Right lobe of liver (tissue), 6 donors: Measurements from ENCODE around the gene HS3ST3B1. TPM values are rescaled to one million over a fixed set of nuclear protein-coding genes. Genes with fewer than 3 reads are reported as not detected.

Source experiments
- ATAC-seq, 4 donors: fragments of 200-7000 bp; cut with Tn5 transposase; one replicate each; pipeline ENCODE4 v1.9.1; 2020; ENCODE audit warnings: mild to moderate bottlenecking in 4 of 4, moderate library complexity in 4 of 4
- DNase-seq, 3 donors: peaks; one replicate each; pipeline ENCODE4 v3.0.0-alpha.2; 2020
- H3K27ac ChIP-seq, 3 donors: fragments of 200-600 bp; one replicate each; pipeline ENCODE4 v1.8.0; 2022
- H3K27me3 ChIP-seq, 2 donors: fragments of 200-600 bp; one replicate each; pipeline ENCODE4 v1.8.0; 2022
- H3K36me3 ChIP-seq, 4 donors: fragments of 200-600 bp; sonication (generic) in 1 of 4; one replicate each; pipeline versions ENCODE4 v1.5.1 to v1.8.0; 2017 to 2022; ENCODE audit warnings: control low read depth in 1 of 4
- H3K4me1 ChIP-seq, 4 donors: fragments of 200-600 bp; sonication (generic) in 1 of 4; one replicate each; pipeline versions ENCODE4 v1.5.1 to v1.8.0; 2017 to 2022; ENCODE audit warnings: control low read depth in 1 of 4
- H3K4me3 ChIP-seq, 3 donors: fragments of 200-600 bp; one replicate each; pipeline ENCODE4 v1.8.0; 2022
- H3K9me3 ChIP-seq, 4 donors: fragments of 200-600 bp; sonication (generic) in 1 of 4; one replicate each; pipeline versions ENCODE4 v1.5.1 to v1.8.0; 2017 to 2022; ENCODE audit warnings: control low read depth in 1 of 4
- POLR2A ChIP-seq: fragments of 450-650 bp; IDR thresholded peaks from one replicate; pipeline ENCODE4 v1.6.1; 2017; ENCODE audit warnings: antibody characterized with exemption, mild to moderate bottlenecking
- WGBS: methylation state at CpG from one replicate; pipeline ENCODE4 v1.1.6; 2018; ENCODE audit warnings: low coverage, low lambda C conversion rate; ENCODE audit not compliant: insufficient coverage; ENCODE audit errors: missing lambda C conversion rate; 5-methylcytosine and 5-hydroxymethylcytosine counted together
- intact Hi-C, 2 donors: fragments of 100-400 bp; cut with DNase I; formaldehyde crosslinking; loops; one replicate each; pipeline versions ENCODE4 v1.11.2 to v1.14.1; 2022
- total RNA-seq, 6 experiments: library from RNA; depleted of rRNA in 2 of 6; stranded (reverse); fragments of >200 nt in 2 of 6; fragmentation: NEBNext Ultra II Directional in 3 of 6; extraction: Animal tissue kit (Norgen Biotek cat#: 25700) in 3 of 6; gene quantifications; one replicate each; pipeline versions ENCODE4 v1.1.0 to v1.2.4, GENCODE V29; 2016 to 2023
- TF ChIP-seq, protein P1 (sequence below), 4 donors: fragments of 200-600 bp in 3 of 4; fragments of 450-650 bp in 1 of 4; IDR thresholded peaks; one replicate each; pipeline versions ENCODE4 v1.5.1 to v1.8.0; 2016 to 2022; ENCODE audit warnings: antibody characterized with exemption in 4 of 4, mild to moderate bottlenecking in 2 of 4
- donor health status: DM: no; HTN: yes; CAD: no.
- donor health status: DM: no; HTN: no; CAD: no.
- donor health status: DM: no; HTN: no; CAD: no.
- donor health status: DM: no; HTN: yes; CAD: no.
- donor health status: DM: no; HTN: yes; CAD: no.

HS3ST3B1 gene
- total RNA-seq, 6 experiments from 2014 or later: 22.5 to 36.6 (median 28.2) TPM

DNA sequence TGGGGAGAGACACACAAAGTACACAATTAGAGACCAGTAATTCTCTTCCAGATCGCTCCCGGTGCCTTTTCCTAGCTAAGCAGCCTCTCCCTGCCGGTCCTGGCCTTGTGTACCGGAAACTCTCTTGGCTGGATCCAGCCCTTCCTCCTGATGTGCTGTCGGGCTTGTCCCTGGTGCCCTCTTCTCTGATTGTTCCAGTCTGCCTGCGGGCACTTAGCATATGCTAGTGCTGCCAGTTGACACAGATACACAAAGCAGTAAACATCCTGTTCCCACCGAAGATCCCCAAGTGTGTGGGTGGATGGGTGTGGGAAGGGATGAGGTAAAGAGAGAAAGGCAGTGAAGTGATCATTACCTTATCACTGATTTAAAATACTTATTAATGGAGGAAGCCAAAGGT is 9.7 kb downstream of the HS3ST3B1 start:
- no peaks in the 10 kb centered on the region for H3K9me3 ChIP-seq
- H3K27me3 ChIP-seq: no peaks in the 10 kb centered on the region
- peaks cover 0 to 43% (median 14%) of the 10 kb centered on the region in 4 donors for H3K4me1 ChIP-seq
- H3K4me3 ChIP-seq: no peak overlapping the region
- intact Hi-C loops: no loop called here
- DNase-seq (peak in 1 of 3 donors; percentile 52), ATAC-seq (peak in 2 of 4 donors; percentile 19 to 35)
- WGBS: 26% methylated on average over 5 of the region's 7 CpGs
- H3K36me3 ChIP-seq: no peaks in the 10 kb centered on the region
- TF ChIP-seq, protein P1, sequence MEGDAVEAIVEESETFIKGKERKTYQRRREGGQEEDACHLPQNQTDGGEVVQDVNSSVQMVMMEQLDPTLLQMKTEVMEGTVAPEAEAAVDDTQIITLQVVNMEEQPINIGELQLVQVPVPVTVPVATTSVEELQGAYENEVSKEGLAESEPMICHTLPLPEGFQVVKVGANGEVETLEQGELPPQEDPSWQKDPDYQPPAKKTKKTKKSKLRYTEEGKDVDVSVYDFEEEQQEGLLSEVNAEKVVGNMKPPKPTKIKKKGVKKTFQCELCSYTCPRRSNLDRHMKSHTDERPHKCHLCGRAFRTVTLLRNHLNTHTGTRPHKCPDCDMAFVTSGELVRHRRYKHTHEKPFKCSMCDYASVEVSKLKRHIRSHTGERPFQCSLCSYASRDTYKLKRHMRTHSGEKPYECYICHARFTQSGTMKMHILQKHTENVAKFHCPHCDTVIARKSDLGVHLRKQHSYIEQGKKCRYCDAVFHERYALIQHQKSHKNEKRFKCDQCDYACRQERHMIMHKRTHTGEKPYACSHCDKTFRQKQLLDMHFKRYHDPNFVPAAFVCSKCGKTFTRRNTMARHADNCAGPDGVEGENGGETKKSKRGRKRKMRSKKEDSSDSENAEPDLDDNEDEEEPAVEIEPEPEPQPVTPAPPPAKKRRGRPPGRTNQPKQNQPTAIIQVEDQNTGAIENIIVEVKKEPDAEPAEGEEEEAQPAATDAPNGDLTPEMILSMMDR (IDR thresholded peaks at IDR 0.05): no peak
- TF ChIP-seq POLR2A: no peak
- peak overlapping the region in 1 of 3 donors; percentile 40 for H3K27ac ChIP-seq

DNA sequence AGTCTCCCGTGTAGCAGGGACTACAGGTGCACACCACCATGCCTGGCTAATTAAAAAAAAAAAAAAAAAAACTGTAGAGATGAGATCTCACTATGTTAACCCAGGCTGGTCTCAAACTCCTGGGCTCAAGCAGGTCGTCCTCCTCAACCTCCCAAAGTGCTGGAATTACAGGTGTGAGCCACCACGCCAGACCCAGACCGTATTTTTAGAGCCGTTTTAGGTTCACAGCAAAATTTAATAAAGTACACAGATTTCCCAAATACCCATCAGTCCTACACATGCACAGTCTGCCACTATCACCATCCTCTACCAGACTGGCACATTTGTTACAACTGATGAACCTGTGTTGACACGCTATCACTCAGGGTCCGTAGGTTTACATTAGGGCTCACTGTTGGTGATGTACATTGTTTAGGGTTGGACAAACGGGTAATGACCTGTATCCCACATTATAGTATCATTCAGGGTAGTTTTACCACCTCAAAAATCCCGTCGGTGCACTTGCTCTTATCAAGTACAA is 10.4 kb downstream of the HS3ST3B1 start:
- ATAC-seq: no peak
- DNase-seq: no peak
- H3K27ac ChIP-seq: no peak overlapping the region
- TF ChIP-seq, protein P1 (IDR thresholded peaks at IDR 0.05): no peak
- TF ChIP-seq POLR2A: no peak
- H3K4me1 ChIP-seq: peaks cover 0 to 44% (median 14%) of the 10 kb centered on the region in 4 donors
- no peaks in the 10 kb centered on the region for H3K9me3 ChIP-seq
- intact Hi-C loops: no loop called here
- H3K4me3 ChIP-seq: no peak overlapping the region
- no peaks in the 10 kb centered on the region for H3K27me3 ChIP-seq
- no peaks in the 10 kb centered on the region for H3K36me3 ChIP-seq
- WGBS: 69% methylated on average over 7 of the region's 10 CpGs

DNA sequence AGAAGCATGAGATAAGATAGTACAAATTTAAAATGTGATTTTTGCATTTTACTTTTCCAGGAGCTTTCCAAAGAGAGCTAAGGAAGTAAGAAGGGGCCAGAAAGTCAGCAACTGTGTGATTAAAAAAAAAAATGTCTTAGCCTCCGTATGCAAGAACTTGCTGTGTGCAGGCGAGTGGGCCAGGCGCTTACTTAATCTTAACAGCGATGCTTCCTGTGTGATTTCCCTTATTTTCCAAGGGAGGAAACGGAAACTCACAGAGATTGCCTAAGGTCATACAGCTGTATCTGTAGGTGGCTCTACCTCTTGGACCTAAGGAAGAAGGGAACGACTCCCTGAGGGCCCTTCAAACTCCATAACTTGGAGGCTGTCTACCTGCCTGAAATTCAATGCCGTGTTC is 11.1 kb downstream of the HS3ST3B1 start:
- TF ChIP-seq, protein P1 (IDR thresholded peaks at IDR 0.05): no peak
- no peak for TF ChIP-seq POLR2A
- Histone ChIP-seq H3K27ac (no peak overlapping the region), H3K27me3 (no peaks in the 10 kb centered on the region), H3K36me3 (no peaks in the 10 kb centered on the region), H3K4me3 (no peak overlapping the region), H3K9me3 (no peaks in the 10 kb centered on the region), H3K4me1 (peaks cover 0 to 50% (median 14%) of the 10 kb centered on the region in 4 donors)
- ATAC-seq (no peak), DNase-seq (no peak)
- intact Hi-C loops: no loop called here
- 72% methylated on average over 7 of the region's 7 CpGs for WGBS

DNA sequence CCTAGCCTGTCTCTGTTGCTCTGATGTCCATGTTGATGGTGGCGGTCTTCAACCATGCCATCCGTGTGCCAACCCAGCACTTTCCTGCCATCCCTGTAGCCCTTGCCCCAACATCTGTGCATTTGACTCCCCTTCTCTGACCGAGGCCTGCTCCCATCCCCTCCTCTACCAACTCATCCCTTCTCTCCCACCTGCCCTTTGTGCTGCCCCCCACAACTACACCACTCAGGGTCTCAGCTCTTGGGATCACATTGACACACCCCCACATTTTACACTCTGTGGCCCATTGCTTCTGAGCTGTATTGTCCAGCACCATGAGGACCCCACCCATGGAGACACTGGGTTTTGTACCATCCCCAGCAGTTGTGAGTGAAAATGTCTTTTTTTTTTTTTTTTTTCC is 11.6 kb downstream of the HS3ST3B1 start:
- Histone ChIP-seq H3K27me3 (no peaks in the 10 kb centered on the region), H3K4me3 (no peak overlapping the region), H3K4me1 (peaks cover 0 to 51% (median 16%) of the 10 kb centered on the region in 4 donors), H3K9me3 (no peaks in the 10 kb centered on the region), H3K36me3 (no peaks in the 10 kb centered on the region), H3K27ac (no peak overlapping the region)
- intact Hi-C loops: no loop called here
- TF ChIP-seq POLR2A: no peak
- TF ChIP-seq, protein P1 (IDR thresholded peaks at IDR 0.05): no peak
- 93% methylated on average over 3 of the region's 3 CpGs for WGBS
- ATAC-seq (no peak), DNase-seq (no peak)
